HG03135 (cell line): ENCODE data around the gene MAP7.

Experiments
- ATAC-seq: cut with Tn5 transposase; IDR thresholded peaks from one replicate; pipeline ENCODE4 v1.9.1; 2021; ENCODE audit warnings: mild to moderate bottlenecking, moderate library complexity; ENCODE audit not compliant: unreplicated experiment

The MAP7 gene

GRCh38 chr6:136345145-136345544, 205.1 kb downstream of the MAP7 start:
- no peak for ATAC-seq

DNA sequence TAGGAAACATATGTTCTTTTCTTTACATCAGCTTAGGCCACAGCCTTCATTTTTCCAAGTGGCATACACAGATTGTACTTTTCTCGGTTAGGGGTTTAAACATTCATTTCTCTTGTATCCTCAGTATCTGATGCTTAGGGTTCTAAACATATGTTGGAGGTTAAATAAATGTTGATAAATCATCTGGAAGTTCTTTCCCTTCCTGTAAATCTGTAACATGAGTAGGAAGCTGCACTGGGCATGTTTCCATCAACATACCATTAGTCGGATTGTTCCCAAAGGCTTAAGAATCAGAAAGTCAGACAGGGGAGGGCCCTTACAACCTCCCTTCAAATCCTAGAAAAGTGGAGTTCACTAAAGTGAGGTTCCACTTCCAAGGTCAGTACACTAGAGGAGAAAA, 205.8 kb downstream of the MAP7 start:
- ATAC-seq = no peak

DNA sequence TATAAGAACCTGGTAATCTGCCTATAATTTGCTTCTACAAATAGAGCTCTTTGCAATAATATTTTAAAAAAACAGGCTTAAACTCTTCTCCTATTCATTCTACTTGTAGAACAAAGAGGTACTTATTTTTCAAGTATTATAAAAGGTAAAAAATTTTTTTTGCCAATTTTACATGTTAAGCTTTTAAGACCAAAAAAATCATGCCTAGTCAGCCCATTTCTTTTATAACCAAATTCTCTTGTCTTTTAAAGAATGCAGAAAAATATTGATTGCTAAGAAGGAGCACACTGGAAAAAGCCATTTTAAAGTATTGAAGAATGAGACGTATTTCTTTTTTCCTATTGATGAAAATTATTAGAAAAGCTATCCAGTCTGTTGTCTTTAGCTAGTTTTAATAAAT, 206.5 kb downstream of the MAP7 start:
- no peak for ATAC-seq

GRCh38 chr6:136343275-136343674, 206.9 kb downstream of the MAP7 start:
- ATAC-seq = no peak

DNA sequence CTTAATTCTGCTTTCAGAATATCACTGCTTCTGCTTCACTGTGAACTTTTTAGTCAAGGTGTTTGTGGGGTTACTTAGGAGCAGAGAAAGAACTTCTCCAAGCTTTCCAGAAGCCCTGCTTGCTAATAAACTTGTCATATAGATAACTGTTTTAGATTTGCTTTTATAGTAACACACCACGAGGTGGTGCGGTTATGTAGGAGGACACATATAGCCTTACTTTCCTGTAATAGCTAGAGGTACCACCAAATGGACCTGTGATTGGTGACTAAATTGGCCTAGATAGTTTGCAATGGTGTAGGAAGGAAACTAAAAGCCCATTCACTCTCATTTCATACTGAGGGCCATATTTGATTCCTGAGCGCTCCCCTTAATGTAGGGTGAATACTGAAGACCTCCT, 208.3 kb downstream of the MAP7 start:
- ATAC-seq = no peak

DNA sequence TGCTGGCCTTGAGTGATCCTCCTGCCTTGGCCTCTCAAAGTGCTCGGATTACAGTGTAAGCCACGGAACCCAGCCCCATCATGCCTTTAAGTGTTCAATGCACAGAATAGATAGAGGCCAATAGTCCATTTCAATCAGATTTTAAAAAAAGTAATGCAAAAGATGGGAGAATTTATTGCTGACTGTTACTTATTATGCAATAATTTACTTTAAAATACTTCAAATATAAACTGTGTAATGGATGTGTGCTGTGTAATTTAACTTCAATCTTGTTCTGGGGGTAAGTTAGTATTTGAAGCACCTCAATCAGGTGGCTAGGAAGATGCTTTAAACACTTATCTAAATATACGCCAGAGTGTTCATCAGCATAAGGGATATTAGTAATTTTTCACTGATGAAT, 208.9 kb downstream of the MAP7 start:
- no peak for ATAC-seq

DNA sequence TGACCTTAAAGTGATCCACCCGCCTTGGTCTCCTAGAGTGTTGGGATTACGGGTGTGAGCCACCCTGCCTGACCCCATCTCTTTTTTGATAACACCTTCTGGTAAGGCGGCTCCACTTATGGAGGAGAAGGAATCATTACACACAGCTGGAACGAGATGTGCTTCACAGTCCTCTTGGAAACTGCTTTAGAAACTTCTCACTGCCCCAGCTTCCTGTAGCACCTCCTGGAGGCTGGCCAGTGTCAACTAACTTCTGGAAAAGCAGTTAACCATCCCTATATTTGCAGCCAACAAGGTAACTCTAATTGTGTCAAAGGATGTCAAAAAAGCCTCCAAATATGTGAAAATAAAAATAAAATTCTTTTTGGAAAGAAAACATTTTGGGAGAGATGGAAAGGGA, 211.7 kb downstream of the MAP7 start:
- ATAC-seq = no peak

GRCh38 chr6:136337606-136338005, 212.6 kb downstream of the MAP7 start:
- ATAC-seq = no peak

- no peak for ATAC-seq
Measured at GRCh38 chr6:136337121-136337520, 213.1 kb downstream of the MAP7 start.

- no peak for ATAC-seq
Measured at GRCh38 chr6:136335736-136336363, 214.4 kb downstream of the MAP7 start.

GRCh38 chr6:136334853-136335252, 215.4 kb downstream of the MAP7 start:
- ATAC-seq = no peak

- no peak for ATAC-seq
Measured at GRCh38 chr6:136334465-136334846, 215.8 kb downstream of the MAP7 start.

GRCh38 chr6:136333824-136334464, 216.3 kb downstream of the MAP7 start:
- ATAC-seq = no peak

GRCh38 chr6:136331461-136331860, 218.8 kb downstream of the MAP7 start:
- no peak for ATAC-seq

GRCh38 chr6:136330634-136331033, 219.6 kb downstream of the MAP7 start:
- ATAC-seq = no peak

- no peak for ATAC-seq
Measured at GRCh38 chr6:136326038-136326553, 224.1 kb downstream of the MAP7 start.

GRCh38 chr6:136324686-136325380, 225.4 kb downstream of the MAP7 start:
- no peak for ATAC-seq

GRCh38 chr6:136323431-136324112, 226.7 kb downstream of the MAP7 start:
- ATAC-seq = no peak

GRCh38 chr6:136319732-136320131, 230.5 kb downstream of the MAP7 start:
- no peak for ATAC-seq

- no peak for ATAC-seq
Measured at GRCh38 chr6:136318676-136319075, 231.5 kb downstream of the MAP7 start.

GRCh38 chr6:136317971-136318370, 232.3 kb downstream of the MAP7 start:
- no peak for ATAC-seq
